Measurements from ENCODE around the gene MRAP.
A peak's percentile ranks its signal among the peaks of the same experiment; 100 is the strongest.

MRAP gene

GRCh38 chr21:32314806-32315205 is 16.2 kb downstream of the MRAP start:
- TF ChIP-seq CTCF (conservative IDR thresholded peaks at IDR 0.05; ENCODE audit: low read depth, low read length) = no peak
- H3K4me3 ChIP-seq (ENCODE audit: low read depth, low read length) = no peak overlapping the region
- no peak for DNase-seq (ENCODE audit: low read depth)

- peak; percentile 35 for DNase-seq (ENCODE audit: low read depth)
- TF ChIP-seq CTCF (conservative IDR thresholded peaks at IDR 0.05; ENCODE audit: low read depth, low read length) = no peak
- no peak overlapping the region for H3K4me3 ChIP-seq (ENCODE audit: low read depth, low read length)
Observed at GRCh38 chr21:32315511-32316281, 17.0 kb downstream of the MRAP start.

- no peak overlapping the region for H3K4me3 ChIP-seq (ENCODE audit: low read depth, low read length)
- no peak for TF ChIP-seq CTCF (conservative IDR thresholded peaks at IDR 0.05; ENCODE audit: low read depth, low read length)
- no peak for DNase-seq (ENCODE audit: low read depth)
Observed at GRCh38 chr21:32316361-32317215, 17.9 kb downstream of the MRAP start.

GRCh38 chr21:32317726-32318125 is 19.1 kb downstream of the MRAP start:
- no peak for DNase-seq (ENCODE audit: low read depth)
- no peak for TF ChIP-seq CTCF (conservative IDR thresholded peaks at IDR 0.05; ENCODE audit: low read depth, low read length)

GRCh38 chr21:32319012-32319411 is 20.4 kb downstream of the MRAP start:
- no peak for DNase-seq (ENCODE audit: low read depth)
- TF ChIP-seq CTCF (conservative IDR thresholded peaks at IDR 0.05; ENCODE audit: low read depth, low read length) = no peak
- no peak overlapping the region for H3K4me3 ChIP-seq (ENCODE audit: low read depth, low read length)

More at GRCh38 chr21:32317726-32318125, 19.1 kb downstream of the MRAP start:
- no peak overlapping the region for H3K4me3 ChIP-seq (ENCODE audit: low read depth, low read length)

- TF ChIP-seq CTCF (conservative IDR thresholded peaks at IDR 0.05; ENCODE audit: low read depth, low read length) = no peak
- no peak for DNase-seq (ENCODE audit: low read depth)
- no peak overlapping the region for H3K4me3 ChIP-seq (ENCODE audit: low read depth, low read length)
Observed at GRCh38 chr21:32320059-32320458, 21.4 kb downstream of the MRAP start.

Measured in choroid plexus epithelial cell (primary cell).